Prostate gland (tissue), 2 donors: ENCODE measurements around the gene RINL. TPM values are rescaled to one million over a fixed set of nuclear protein-coding genes. Genes with fewer than 3 reads are reported as not detected.

Experiments
- DNase-seq: peaks from one replicate; pipeline ENCODE4 v3.0.0-alpha.2; 2019; ENCODE audit warnings: low spot score
- H3K27ac ChIP-seq, 2 donors: fragments of 200-600 bp; sonication (generic); 2 replicates each; pipeline ENCODE4 v1.5.1; 2017 to 2019
- H3K27me3 ChIP-seq: fragments of 200-600 bp; sonication (generic); replicated peaks from 2 replicates; pipeline ENCODE4 v1.5.1; 2019; ENCODE audit not compliant: insufficient read depth
- H3K36me3 ChIP-seq, 2 donors: fragments of 200-600 bp; sonication (generic); 1 replicate in 1 of 2; 2 replicates in 1 of 2; pipeline versions ENCODE4 v1.5.1 to v1.8.1; 2017 to 2019
- H3K4me1 ChIP-seq: fragments of 200-600 bp; sonication (generic); replicated peaks from 2 replicates; pipeline ENCODE4 v1.5.1; 2019
- H3K4me3 ChIP-seq, 2 donors: fragments of 200-600 bp; sonication (generic); 2 replicates each; pipeline ENCODE4 v1.5.1; 2017 to 2019
- H3K9me3 ChIP-seq: fragments of 200-600 bp; sonication (generic); 2 replicates; pipeline ENCODE4 v1.5.1; 2017
- CTCF ChIP-seq, 4 experiments: fragments of 200-600 bp in 2 of 4; fragments of 450-650 bp in 2 of 4; sonication (generic) in 2 of 4; IDR thresholded peaks; 1 replicate in 3 of 4; 2 replicates in 1 of 4; pipeline ENCODE4 v1.5.1; 2016 to 2019; ENCODE audit warnings: antibody characterized with exemption in 4 of 4, mild to moderate bottlenecking in 2 of 4, moderate library complexity in 2 of 4
- POLR2A ChIP-seq: fragments of 450-650 bp; IDR thresholded peaks from one replicate; pipeline ENCODE4 v1.6.1; 2016; ENCODE audit warnings: antibody characterized with exemption, mild to moderate bottlenecking
- POLR2AphosphoS5 ChIP-seq: sonication (generic); formaldehyde crosslinking; IDR thresholded peaks from one replicate; pipeline ENCODE4 v1.6.1; 2017; ENCODE audit warnings: antibody characterized with exemption
- WGBS: methylation state at CpG from one replicate; pipeline ENCODE4 v1.1.5; 2018; 5-methylcytosine and 5-hydroxymethylcytosine counted together
- intact Hi-C: fragments of 100-400 bp; cut with DNase I; formaldehyde crosslinking; loops from one replicate; pipeline ENCODE4 v1.14.2; 2022
- total RNA-seq, 2 donors: library from RNA; depleted of rRNA; stranded (reverse); fragments of >200 nt; gene quantifications; one replicate each; pipeline ENCODE4 v1.1.0, GENCODE V29; 2016

Gene RINL
- total RNA-seq, 2 donors from 2014 or later = 3.1 to 10.2 TPM

- Histone ChIP-seq H3K9me3 (no peaks in the 10 kb centered on the region), H3K4me3 (no peak overlapping the region), H3K36me3 (peaks cover 0 to 22% of the 10 kb centered on the region in 2 donors), H3K27ac (no peak overlapping the region), H3K4me1 (no peaks in the 10 kb centered on the region), H3K27me3 (no peaks in the 10 kb centered on the region)
- TF ChIP-seq POLR2A (no peak), CTCF (IDR thresholded peaks at IDR 0.05) (no peak), POLR2AphosphoS5 (no peak)
- intact Hi-C loops = no loop called here
- 88% methylated on average over 13 of the region's 13 CpGs for WGBS
- DNase-seq = no peak
These were observed 58.7 kb downstream of the RINL start for GRCh38 chr19:38819231-38819920.

Other genes starting within 250 kb of the RINL start
- 100 to 1,000 TPM; 312 to 330 TPM for gene ACTN4, start 230.6 kb downstream of the RINL start, total RNA-seq
- gene CAPN12, start 133.8 kb downstream of the RINL start, total RNA-seq = 1 to 10 TPM; 2.3 to 6.0 TPM
- gene LGALS7, start 104.8 kb downstream of the RINL start, total RNA-seq = not detected
- 1 to 10 TPM; 3.8 to 9.8 TPM for gene LGALS7B, start 89.1 kb downstream of the RINL start, total RNA-seq
- gene LGALS4, start 65.3 kb downstream of the RINL start, total RNA-seq = 1 to 10 TPM in 1 of 2 donors, under 1 TPM in 1; 0.91 to 3.7 TPM
- 100 to 1,000 TPM; 129 to 158 TPM for gene ECH1, start 46.5 kb downstream of the RINL start, total RNA-seq
- gene HNRNPL, start 28.3 kb downstream of the RINL start, total RNA-seq = 100 to 1,000 TPM; 210 to 231 TPM
- gene SIRT2, start 21.3 kb upstream of the RINL start, total RNA-seq = 10 to 100 TPM; 55.8 to 89.0 TPM
- 10 to 100 TPM; 29.8 to 50.6 TPM for gene NFKBIB, start 21.7 kb upstream of the RINL start, total RNA-seq
- 1 to 10 TPM in 1 of 2 donors, not detected in 1; 3.0 TPM for gene CCER2, start 33.9 kb upstream of the RINL start, total RNA-seq
- gene SARS2, start 52.5 kb upstream of the RINL start, total RNA-seq = 10 to 100 TPM; 23.3 to 57.5 TPM
- gene MRPS12, start 52.7 kb upstream of the RINL start, total RNA-seq = 10 to 100 TPM; 32.0 to 41.5 TPM
- gene FBXO17, start 97.5 kb upstream of the RINL start, total RNA-seq = 10 to 100 TPM; 25.9 to 40.5 TPM
- gene FBXO27, start 154.3 kb upstream of the RINL start, total RNA-seq = 10 to 100 TPM; 15.9 to 26.4 TPM
- gene ACP7, start 206.1 kb upstream of the RINL start, total RNA-seq = under 1 TPM in 1 of 2 donors, not detected in 1; 0.80 TPM
- 100 to 1,000 TPM; 111 to 123 TPM for gene PAK4, start 247.5 kb upstream of the RINL start, total RNA-seq